Activated naive CD4-positive, alpha-beta T cell treated with anti-CD3 and anti-CD28 coated beads for 36 hours (primary cell): ENCODE results near the gene DMRTA2. TPM values are rescaled to one million over a fixed set of nuclear protein-coding genes. Genes with fewer than 3 reads are reported as not detected.

ENCODE experiments used
- CTCF ChIA-PET: fragments of 350-600 bp; sonication (Branson Sonifier 250); formaldehyde crosslinking; loops from one replicate; lab custom pipeline; 2021; ENCODE audit warnings: antibody characterized with exemption; lab: Charles Lee
- DNase-seq: peaks from one replicate; pipeline ENCODE4 v3.0.0-alpha.2; 2020
- H3K27ac Mint-ChIP-seq: one replicate; pipeline ENCODE4 v1.8.0; 2021; ENCODE audit warnings: mild to moderate bottlenecking, mixed read lengths
- H3K27me3 Mint-ChIP-seq: one replicate; pipeline ENCODE4 v1.8.0; 2021; ENCODE audit warnings: low read depth, mixed read lengths
- H3K36me3 Mint-ChIP-seq: one replicate; pipeline ENCODE4 v1.8.0; 2021; ENCODE audit warnings: low read depth, mixed read lengths
- H3K4me1 Mint-ChIP-seq: one replicate; pipeline ENCODE4 v1.8.0; 2021; ENCODE audit warnings: low read depth, mixed read lengths
- H3K4me3 Mint-ChIP-seq: one replicate; pipeline ENCODE4 v1.8.0; 2021; ENCODE audit warnings: mild to moderate bottlenecking, moderate library complexity, mixed read lengths
- H3K9me3 Mint-ChIP-seq: one replicate; pipeline ENCODE4 v1.8.0; 2021; ENCODE audit warnings: mixed read lengths
- intact Hi-C: fragments of 100-400 bp; cut with micrococcal nuclease; formaldehyde crosslinking; loops from one replicate; pipeline ENCODE4 v1.15.1; 2023
- total RNA-seq, 2 experiments: library from RNA; stranded (reverse); gene quantifications; one replicate each; pipeline ENCODE4 v1.2.3, GENCODE V29; 2021

The DMRTA2 gene
- total RNA-seq, 2 experiments from 2014 or later: 0.07 TPM; not detected in 1

- Mint-ChIP-seq H3K27ac (no peak overlapping the region), H3K36me3 (no peaks in the 10 kb centered on the region), H3K27me3 (peaks cover 61% of the 10 kb centered on the region), H3K4me3 (no peak overlapping the region), H3K4me1 (peaks cover 17% of the 10 kb centered on the region), H3K9me3 (no peaks in the 10 kb centered on the region)
- CTCF ChIA-PET: no interaction called here
- intact Hi-C loops: no loop called here
- no peak for DNase-seq
Observed at GRCh38 chr1:50430010-50430405, 6.8 kb upstream of the DMRTA2 start.

GRCh38 chr1:50427818-50428779 lies 4.9 kb upstream of the DMRTA2 start:
- intact Hi-C loops: loop anchor here (1.0 to 5.0 kb wide), 2 partner anchors 9 to 174 kb away; no protein-coding TSS in a partner anchor
- DNase-seq: no peak
- Mint-ChIP-seq H3K36me3 (no peaks in the 10 kb centered on the region), H3K4me1 (peaks cover 34% of the 10 kb centered on the region), H3K4me3 (no peak overlapping the region), H3K27ac (no peak overlapping the region), H3K9me3 (no peaks in the 10 kb centered on the region), H3K27me3 (peaks cover 79% of the 10 kb centered on the region)
- CTCF ChIA-PET: no interaction called here

GRCh38 chr1:50427086-50427817 lies 4.0 kb upstream of the DMRTA2 start:
- Mint-ChIP-seq H3K4me3 (no peak overlapping the region), H3K36me3 (no peaks in the 10 kb centered on the region), H3K9me3 (no peaks in the 10 kb centered on the region), H3K27me3 (peaks cover 84% of the 10 kb centered on the region), H3K4me1 (peaks cover 42% of the 10 kb centered on the region), H3K27ac (no peak overlapping the region)
- intact Hi-C loops: loop anchor here (5.0 kb wide), 1 partner anchor 175 kb away; no protein-coding TSS in a partner anchor
- CTCF ChIA-PET: no interaction called here
- DNase-seq: no peak

GRCh38 chr1:50426702-50427085 lies 3.5 kb upstream of the DMRTA2 start:
- DNase-seq: no peak
- CTCF ChIA-PET: no interaction called here
- intact Hi-C loops: loop anchor here (5.0 kb wide), 1 partner anchor 176 kb away; no protein-coding TSS in a partner anchor
- Mint-ChIP-seq H3K27me3 (peaks cover 85% of the 10 kb centered on the region), H3K36me3 (no peaks in the 10 kb centered on the region), H3K4me3 (no peak overlapping the region), H3K9me3 (no peaks in the 10 kb centered on the region), H3K27ac (no peak overlapping the region), H3K4me1 (peaks cover 46% of the 10 kb centered on the region)

GRCh38 chr1:50426108-50426700 lies 3.0 kb upstream of the DMRTA2 start:
- no peaks in the 10 kb centered on the region for H3K9me3 Mint-ChIP-seq
- no peak overlapping the region for H3K27ac Mint-ChIP-seq
- intact Hi-C loops: loop anchor here (5.0 kb wide), 1 partner anchor 176 kb away; no protein-coding TSS in a partner anchor

GRCh38 chr1:50425376-50426107 lies 2.3 kb upstream of the DMRTA2 start:
- Mint-ChIP-seq H3K4me3 (peak overlapping the region; percentile 18), H3K27ac (no peak overlapping the region)
- DNase-seq: no peak

More at GRCh38 chr1:50426108-50426700, 3.0 kb upstream of the DMRTA2 start:
- Mint-ChIP-seq H3K4me1 (peaks cover 49% of the 10 kb centered on the region), H3K4me3 (no peak overlapping the region), H3K27me3 (peaks cover 84% of the 10 kb centered on the region), H3K36me3 (no peaks in the 10 kb centered on the region)
- DNase-seq: no peak
- CTCF ChIA-PET: no interaction called here

GRCh38 chr1:50424884-50425375 lies 1.7 kb upstream of the DMRTA2 start:
- H3K36me3 Mint-ChIP-seq: no peaks in the 10 kb centered on the region
- CTCF ChIA-PET: interaction anchor here (0.7 kb wide), 1 partner anchor 525 kb away, joined by 3 read pairs; no protein-coding TSS in a partner anchor
- DNase-seq: no peak
- H3K4me1 Mint-ChIP-seq: peaks cover 54% of the 10 kb centered on the region
- H3K27ac Mint-ChIP-seq: no peak overlapping the region
- peak overlapping the region; percentile 80 for H3K4me3 Mint-ChIP-seq
- peaks cover 80% of the 10 kb centered on the region for H3K27me3 Mint-ChIP-seq
- H3K9me3 Mint-ChIP-seq: no peaks in the 10 kb centered on the region
- intact Hi-C loops: loop anchor here (2.0 to 5.0 kb wide), 3 partner anchors 56 to 542 kb away; no protein-coding TSS in a partner anchor

More at GRCh38 chr1:50425376-50426107, 2.3 kb upstream of the DMRTA2 start:
- CTCF ChIA-PET: interaction anchor here (0.7 kb wide), 1 partner anchor 524 kb away, joined by 3 read pairs; no protein-coding TSS in a partner anchor
- no peaks in the 10 kb centered on the region for H3K9me3 Mint-ChIP-seq
- H3K4me1 Mint-ChIP-seq: peaks cover 50% of the 10 kb centered on the region
- intact Hi-C loops: loop anchor here (2.0 to 5.0 kb wide), 2 partner anchors 57 to 177 kb away; no protein-coding TSS in a partner anchor
- H3K36me3 Mint-ChIP-seq: no peaks in the 10 kb centered on the region
- H3K27me3 Mint-ChIP-seq: peaks cover 80% of the 10 kb centered on the region

GRCh38 chr1:50424045-50424883 lies 1.0 kb upstream of the DMRTA2 start:
- peak overlapping the region; percentile 47 for H3K27ac Mint-ChIP-seq

GRCh38 chr1:50423670-50424000 lies 392 bp upstream of the DMRTA2 start:
- Mint-ChIP-seq H3K4me3 (peak overlapping the region; percentile 80), H3K9me3 (no peaks in the 10 kb centered on the region), H3K27ac (no peak overlapping the region), H3K4me1 (peaks cover 57% of the 10 kb centered on the region), H3K27me3 (peaks cover 79% of the 10 kb centered on the region), H3K36me3 (no peaks in the 10 kb centered on the region)
- CTCF ChIA-PET: no interaction called here
- peak; percentile 44 for DNase-seq
- intact Hi-C loops: loop anchor here (5.0 kb wide), 1 partner anchor 544 kb away; no protein-coding TSS in a partner anchor

More at GRCh38 chr1:50424045-50424883, 1.0 kb upstream of the DMRTA2 start:
- Mint-ChIP-seq H3K4me1 (peaks cover 57% of the 10 kb centered on the region), H3K27me3 (peaks cover 82% of the 10 kb centered on the region), H3K4me3 (peak overlapping the region; percentile 80), H3K9me3 (no peaks in the 10 kb centered on the region), H3K36me3 (no peaks in the 10 kb centered on the region)
- CTCF ChIA-PET: no interaction called here
- DNase-seq: peak; percentile 43
- intact Hi-C loops: loop anchor here (2.0 to 5.0 kb wide), 2 partner anchors 55 to 543 kb away; no protein-coding TSS in a partner anchor

- peak overlapping the region; percentile 41 for H3K4me3 Mint-ChIP-seq
- CTCF ChIA-PET: interaction anchor here (0.5 kb wide), 1 partner anchor 542 kb away, joined by 3 read pairs; no protein-coding TSS in a partner anchor
- no peaks in the 10 kb centered on the region for H3K36me3 Mint-ChIP-seq
- H3K9me3 Mint-ChIP-seq: no peaks in the 10 kb centered on the region
- DNase-seq: no peak
- intact Hi-C loops: loop anchor here (5.0 kb wide), 1 partner anchor 545 kb away; no protein-coding TSS in a partner anchor
- peaks cover 60% of the 10 kb centered on the region for H3K4me1 Mint-ChIP-seq
- H3K27me3 Mint-ChIP-seq: peaks cover 79% of the 10 kb centered on the region
- H3K27ac Mint-ChIP-seq: no peak overlapping the region
Observed at GRCh38 chr1:50422675-50422945, 633 bp downstream of the DMRTA2 start.
